ENCODE results near the gene PARP12.

The PARP12 gene

DNA sequence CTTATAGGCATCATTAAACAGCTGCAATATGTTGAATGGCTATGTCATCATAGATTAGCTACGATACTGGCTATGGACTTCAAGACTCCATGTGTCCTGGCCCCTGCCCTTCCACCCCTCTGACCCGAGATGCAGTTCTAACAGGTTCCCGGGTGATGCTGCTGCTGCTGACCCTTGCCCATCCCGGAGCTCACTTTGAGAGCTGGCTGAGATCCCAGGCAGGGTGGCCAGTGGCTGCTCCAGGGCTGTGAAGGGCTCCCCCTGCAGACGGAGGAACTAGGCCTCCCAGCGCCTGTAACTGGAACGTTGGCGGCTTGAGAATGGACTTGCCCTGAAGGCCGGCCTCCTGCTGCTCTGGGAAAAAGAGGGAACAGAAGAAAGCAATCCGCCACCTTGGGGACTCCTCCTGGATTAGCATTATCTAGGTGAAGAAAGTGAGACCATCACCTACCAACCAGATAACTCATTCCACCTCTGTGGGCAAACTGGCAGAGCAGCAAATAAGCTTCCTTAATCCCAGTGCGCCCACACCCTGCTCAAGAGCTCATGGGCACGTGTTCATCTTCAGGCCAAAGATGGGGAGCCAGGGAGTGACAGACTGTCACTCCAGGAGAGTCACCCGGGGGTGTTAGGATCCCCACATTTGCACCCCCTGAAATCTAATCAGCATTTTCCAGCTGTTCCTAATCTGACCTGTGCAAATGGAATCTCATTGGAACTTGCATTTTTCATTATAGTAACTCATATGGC, 56.8 kb downstream of the PARP12 start:
- H3K36me3 ChIP-seq: no peaks in the 10 kb centered on the region
- no peaks in the 10 kb centered on the region for H3K4me1 ChIP-seq
- peak; percentile 64 for DNase-seq
- no peak overlapping the region for H3K4me3 ChIP-seq (ENCODE audit: low read depth, low read length)
- H3K9me3 ChIP-seq: no peaks in the 10 kb centered on the region
- H3K27me3 ChIP-seq: no peaks in the 10 kb centered on the region
- TF ChIP-seq, protein P1, sequence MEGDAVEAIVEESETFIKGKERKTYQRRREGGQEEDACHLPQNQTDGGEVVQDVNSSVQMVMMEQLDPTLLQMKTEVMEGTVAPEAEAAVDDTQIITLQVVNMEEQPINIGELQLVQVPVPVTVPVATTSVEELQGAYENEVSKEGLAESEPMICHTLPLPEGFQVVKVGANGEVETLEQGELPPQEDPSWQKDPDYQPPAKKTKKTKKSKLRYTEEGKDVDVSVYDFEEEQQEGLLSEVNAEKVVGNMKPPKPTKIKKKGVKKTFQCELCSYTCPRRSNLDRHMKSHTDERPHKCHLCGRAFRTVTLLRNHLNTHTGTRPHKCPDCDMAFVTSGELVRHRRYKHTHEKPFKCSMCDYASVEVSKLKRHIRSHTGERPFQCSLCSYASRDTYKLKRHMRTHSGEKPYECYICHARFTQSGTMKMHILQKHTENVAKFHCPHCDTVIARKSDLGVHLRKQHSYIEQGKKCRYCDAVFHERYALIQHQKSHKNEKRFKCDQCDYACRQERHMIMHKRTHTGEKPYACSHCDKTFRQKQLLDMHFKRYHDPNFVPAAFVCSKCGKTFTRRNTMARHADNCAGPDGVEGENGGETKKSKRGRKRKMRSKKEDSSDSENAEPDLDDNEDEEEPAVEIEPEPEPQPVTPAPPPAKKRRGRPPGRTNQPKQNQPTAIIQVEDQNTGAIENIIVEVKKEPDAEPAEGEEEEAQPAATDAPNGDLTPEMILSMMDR (IDR thresholded peaks at IDR 0.05; ENCODE audit: low read depth, low read length): peak; percentile 72

DNA sequence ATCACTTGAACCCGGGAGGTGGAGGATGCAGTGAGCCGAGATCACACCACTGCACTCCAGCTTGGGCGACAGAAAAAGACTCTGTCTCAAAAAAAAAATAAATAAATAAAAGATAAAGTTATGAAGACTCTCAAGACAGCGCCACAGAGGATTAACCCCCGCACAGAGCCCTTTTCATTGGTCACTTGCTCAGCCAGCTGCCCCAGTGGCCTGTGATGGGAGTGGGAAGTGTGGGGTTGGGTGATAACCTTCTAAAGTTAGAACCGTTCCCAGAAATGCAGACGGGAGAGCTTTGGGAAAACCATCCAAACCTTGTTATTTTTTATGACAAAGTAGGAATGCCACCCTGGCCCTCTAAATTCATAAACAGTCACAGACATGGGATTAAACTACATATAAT, 57.4 kb downstream of the PARP12 start:
- TF ChIP-seq, protein P1 (IDR thresholded peaks at IDR 0.05; ENCODE audit: low read depth, low read length): no peak
- H3K4me1 ChIP-seq: no peaks in the 10 kb centered on the region
- no peak for DNase-seq
- no peaks in the 10 kb centered on the region for H3K36me3 ChIP-seq
- no peaks in the 10 kb centered on the region for H3K9me3 ChIP-seq
- H3K27me3 ChIP-seq: no peaks in the 10 kb centered on the region
- H3K4me3 ChIP-seq (ENCODE audit: low read depth, low read length): no peak overlapping the region

DNA sequence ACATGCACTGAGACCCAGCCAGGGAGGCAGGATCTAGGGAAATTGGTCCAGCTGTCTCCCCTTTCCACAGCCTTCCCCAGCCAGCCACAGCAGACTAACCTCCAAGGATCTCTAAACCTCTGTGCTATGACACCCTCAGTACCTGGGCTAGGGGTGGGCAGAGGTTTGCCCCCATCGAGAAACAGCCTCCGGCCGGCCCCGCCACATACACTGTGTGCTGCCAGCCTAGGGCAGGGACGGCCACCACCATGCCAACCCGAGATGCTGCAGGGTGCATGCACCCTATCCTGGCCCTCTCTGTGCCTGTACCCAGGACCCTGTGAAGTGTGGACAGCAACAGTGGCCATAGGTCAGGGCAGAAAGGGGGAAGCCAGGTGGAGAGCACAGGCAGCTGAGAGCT, 58.1 kb downstream of the PARP12 start:
- DNase-seq: no peak
- Histone ChIP-seq H3K4me1 (no peaks in the 10 kb centered on the region), H3K27me3 (no peaks in the 10 kb centered on the region), H3K4me3 (ENCODE audit: low read depth, low read length) (no peak overlapping the region), H3K9me3 (no peaks in the 10 kb centered on the region), H3K36me3 (no peaks in the 10 kb centered on the region)
- TF ChIP-seq, protein P1 (IDR thresholded peaks at IDR 0.05; ENCODE audit: low read depth, low read length): no peak

DNA sequence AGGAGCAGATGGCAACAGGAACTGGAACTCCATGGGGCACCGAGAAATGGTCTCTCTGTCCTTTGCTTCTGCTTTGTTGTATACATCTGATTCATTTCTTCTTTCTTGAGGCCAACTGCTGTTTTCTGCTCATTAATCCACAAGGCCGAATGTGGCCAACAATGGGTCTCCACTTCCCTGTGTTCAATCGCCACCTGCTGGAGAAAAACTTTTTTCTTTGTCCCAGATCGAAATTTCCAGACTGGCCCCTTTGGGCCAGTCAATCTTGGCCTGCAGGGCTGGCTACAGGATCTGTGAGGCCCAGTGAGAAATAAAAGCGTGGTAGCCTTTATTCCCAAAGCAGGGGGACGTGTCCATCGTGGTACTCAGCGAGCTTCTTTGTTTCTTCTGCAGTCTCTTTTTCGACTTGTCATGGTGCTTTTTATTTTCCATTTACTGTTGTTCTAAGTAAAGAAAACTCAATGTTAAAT, 58.8 kb downstream of the PARP12 start:
- TF ChIP-seq, protein P1 (IDR thresholded peaks at IDR 0.05; ENCODE audit: low read depth, low read length): peak; percentile 69
- no peaks in the 10 kb centered on the region for H3K27me3 ChIP-seq
- H3K9me3 ChIP-seq: no peaks in the 10 kb centered on the region
- no peaks in the 10 kb centered on the region for H3K36me3 ChIP-seq
- no peaks in the 10 kb centered on the region for H3K4me1 ChIP-seq
- no peak overlapping the region for H3K4me3 ChIP-seq (ENCODE audit: low read depth, low read length)
- DNase-seq: peak; percentile 51

DNA sequence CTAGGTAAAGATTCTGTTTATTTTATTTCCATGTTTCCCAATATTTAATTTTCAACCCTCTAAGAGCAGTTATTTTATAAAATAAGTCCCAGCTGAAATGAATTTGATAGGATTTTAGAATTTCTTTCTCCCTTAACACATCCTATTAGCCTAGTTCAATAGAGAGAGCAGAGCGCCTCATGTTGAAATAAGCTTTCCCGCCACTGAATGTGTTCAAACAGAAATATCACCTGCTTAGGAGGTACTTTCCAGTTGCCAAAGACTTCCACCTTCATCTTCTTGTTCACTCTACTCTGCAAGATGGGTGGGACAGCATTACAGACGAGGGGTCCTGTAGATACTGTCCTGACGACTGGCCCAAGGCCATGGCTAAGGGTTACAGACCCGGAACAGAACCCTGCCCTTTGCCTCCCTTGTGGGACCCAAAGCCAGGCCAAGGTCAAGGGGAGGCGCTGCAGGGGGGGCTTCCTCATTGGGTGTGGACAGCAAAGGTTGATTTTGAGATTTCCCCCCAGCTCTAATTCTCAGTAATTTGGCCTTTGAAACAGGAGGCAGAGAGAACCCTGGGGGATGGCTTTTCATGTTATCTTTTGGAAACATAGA, 62.0 kb downstream of the PARP12 start:
- TF ChIP-seq, protein P1 (IDR thresholded peaks at IDR 0.05; ENCODE audit: low read depth, low read length): no peak
- no peak for DNase-seq
- Histone ChIP-seq H3K27me3 (no peaks in the 10 kb centered on the region), H3K9me3 (no peaks in the 10 kb centered on the region), H3K4me3 (ENCODE audit: low read depth, low read length) (no peak overlapping the region), H3K4me1 (no peaks in the 10 kb centered on the region), H3K36me3 (no peaks in the 10 kb centered on the region)

DNA sequence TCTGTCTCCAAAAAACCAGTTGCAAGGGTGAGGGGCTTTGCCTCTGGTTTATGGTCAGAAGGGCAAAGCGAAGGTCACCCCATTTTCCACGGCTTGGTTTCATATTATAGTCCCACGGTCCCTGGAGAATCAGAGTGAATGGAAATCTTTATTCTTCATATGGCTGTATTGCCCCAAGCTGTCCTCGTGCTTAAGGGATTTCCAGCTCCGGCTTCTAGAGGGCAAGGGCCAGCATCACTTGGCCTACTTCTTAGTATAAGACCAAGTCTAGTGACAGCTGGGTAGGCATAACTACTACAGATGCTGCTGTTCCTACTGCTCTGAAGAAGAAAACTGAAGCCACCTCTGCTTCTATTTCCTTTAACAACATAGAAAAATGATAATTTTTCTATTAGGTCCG, 63.2 kb downstream of the PARP12 start:
- TF ChIP-seq, protein P1 (IDR thresholded peaks at IDR 0.05; ENCODE audit: low read depth, low read length): no peak
- DNase-seq: no peak
- no peaks in the 10 kb centered on the region for H3K9me3 ChIP-seq
- no peaks in the 10 kb centered on the region for H3K36me3 ChIP-seq
- H3K4me1 ChIP-seq: no peaks in the 10 kb centered on the region
- H3K4me3 ChIP-seq (ENCODE audit: low read depth, low read length): no peak overlapping the region
- no peaks in the 10 kb centered on the region for H3K27me3 ChIP-seq

All from BE2C (cell line).